NB4 (cell line): Measurements from ENCODE around the gene FPR2.
A peak's percentile ranks its signal among the peaks of the same experiment; 100 is the strongest.
"Not testable (repeated sequence)": the region's sequence is repeated elsewhere in the genome, so short reads cannot be mapped to it uniquely, and the experiment has no call there.

ENCODE experiments used
- DNase-seq: peaks from one replicate; pipeline ENCODE4 v3.0.0; 2010; ENCODE audit warnings: low read depth
- H3K4me3 ChIP-seq: one replicate; pipeline ENCODE4 v1.5.1; 2011; ENCODE audit warnings: mild to moderate bottlenecking, low read depth, low read length, moderate library complexity
- CTCF ChIP-seq: IDR thresholded peaks from one replicate; pipeline ENCODE4 v1.5.1; 2012; ENCODE audit warnings: low read depth, low read length
- MAX ChIP-seq: IDR thresholded peaks from 2 replicates; pipeline ENCODE4 v1.6.1; 2011; ENCODE audit warnings: low read depth, low read length
- MYC ChIP-seq: IDR thresholded peaks from 2 replicates; pipeline ENCODE4 v1.6.1; 2011; ENCODE audit warnings: low read depth, low read length
- POLR2A ChIP-seq: IDR thresholded peaks from 2 replicates; pipeline ENCODE4 v1.6.1; 2011; ENCODE audit warnings: mild to moderate bottlenecking; ENCODE audit not compliant: insufficient read length; ENCODE audit errors: extremely low read depth

Gene FPR2

GRCh38 chr19:51800473-51801244 is 39.7 kb downstream of the FPR2 start:
- DNase-seq, result no peak
- H3K4me3 ChIP-seq, result no peak overlapping the region
- TF ChIP-seq CTCF (no peak), MAX (no peak), POLR2A (no peak), MYC (no peak)

- TF ChIP-seq MAX (no peak), POLR2A (no peak), CTCF (no peak), MYC (no peak)
- no peak for DNase-seq
- H3K4me3 ChIP-seq, result no peak overlapping the region
These were observed 41.8 kb downstream of the FPR2 start for GRCh38 chr19:51802775-51803174.

- TF ChIP-seq CTCF (no peak), POLR2A (no peak), MYC (no peak)
- peak; percentile 44 for DNase-seq
- H3K4me3 ChIP-seq, result no peak overlapping the region
These were observed 42.5 kb downstream of the FPR2 start for GRCh38 chr19:51803519-51803918.

- TF ChIP-seq CTCF (no peak), POLR2A (no peak), MAX (no peak), MYC (no peak)
- no peak overlapping the region for H3K4me3 ChIP-seq
- peak; percentile 74 for DNase-seq
These were observed 43.0 kb downstream of the FPR2 start for GRCh38 chr19:51803967-51804366.

GRCh38 chr19:51804789-51805188 is 43.8 kb downstream of the FPR2 start:
- DNase-seq, result peak; percentile 76
- peak overlapping the region; percentile 16 for H3K4me3 ChIP-seq

- DNase-seq, result peak; percentile 83
- peak overlapping the region; percentile 16 for H3K4me3 ChIP-seq
These were observed 44.4 kb downstream of the FPR2 start for GRCh38 chr19:51805396-51805795.

GRCh38 chr19:51806571-51806970 is 45.6 kb downstream of the FPR2 start:
- not testable (repeated sequence) for H3K4me3 ChIP-seq, DNase-seq
